ENCODE measurements around the gene RFWD3.

RFWD3 gene

DNA sequence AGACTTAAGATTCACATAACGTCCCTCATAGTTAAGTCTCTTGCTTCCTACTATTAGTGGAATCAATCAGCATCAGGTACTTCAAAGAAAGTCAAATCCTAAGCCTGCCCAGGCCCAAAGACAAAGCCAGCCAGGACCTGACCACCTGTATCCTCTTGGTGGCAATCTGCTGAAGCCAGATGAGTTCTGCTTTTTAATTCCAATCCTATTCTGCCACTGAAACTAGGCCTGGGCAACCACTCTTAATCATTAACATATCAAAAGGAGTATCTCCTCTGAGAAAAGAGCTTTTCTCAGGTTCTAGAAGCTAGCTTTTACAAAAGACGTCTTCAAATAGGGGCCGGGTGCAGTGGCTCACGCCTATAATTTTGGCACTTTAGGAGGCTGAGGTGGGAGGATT lies 44.7 kb downstream of the RFWD3 start:
- no peak for DNase-seq

- no peak for DNase-seq
Measured at GRCh38 chr16:74617206-74617788, 49.4 kb downstream of the RFWD3 start.

DNA sequence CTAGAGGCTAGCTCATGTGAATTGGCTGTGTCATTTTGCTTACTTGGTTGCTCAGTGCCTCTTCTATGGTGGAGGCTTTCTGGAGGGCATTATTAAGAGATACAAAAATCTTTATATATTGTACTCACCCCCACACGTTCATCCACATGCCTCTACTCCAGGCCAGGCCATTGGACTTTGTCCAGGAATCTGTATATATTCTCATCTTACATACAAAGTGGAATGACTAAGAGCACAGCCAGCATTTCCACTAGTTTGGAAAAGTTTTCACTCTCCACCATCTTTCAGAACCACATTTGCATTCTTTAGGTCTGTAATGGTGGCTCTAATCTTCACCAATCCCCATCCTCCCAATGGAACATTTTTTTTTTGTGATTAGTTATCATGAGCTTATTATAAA lies 55.0 kb downstream of the RFWD3 start:
- no peak for DNase-seq

DNA sequence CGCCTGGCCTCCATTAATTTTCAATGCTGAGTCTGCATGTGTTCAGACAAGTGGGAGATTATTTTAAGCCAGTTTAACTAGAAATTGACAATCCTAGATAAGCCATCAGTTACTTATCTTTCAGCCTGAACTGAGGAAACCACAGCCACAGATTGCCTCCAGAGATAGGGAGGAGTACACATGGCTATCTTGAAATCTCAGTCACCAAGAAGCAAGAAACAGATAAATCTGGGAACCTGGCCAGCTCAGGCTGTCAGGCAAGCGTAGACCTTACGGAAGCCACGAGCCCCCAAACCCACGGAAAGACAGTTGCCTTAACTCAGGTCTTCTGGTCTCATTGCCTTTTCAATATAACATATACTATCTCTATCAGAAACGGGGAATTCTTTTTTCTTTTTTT lies 57.7 kb downstream of the RFWD3 start:
- no peak for DNase-seq

GRCh38 chr16:74608381-74608780 lies 58.3 kb downstream of the RFWD3 start:
- DNase-seq, result no peak

- DNase-seq, result peak in 1 of 2 experiments; percentile 11
Measured at GRCh38 chr16:74607962-74608356, 58.7 kb downstream of the RFWD3 start.

- no peak for DNase-seq
Measured at GRCh38 chr16:74607310-74607961, 59.2 kb downstream of the RFWD3 start.

GRCh38 chr16:74606521-74607309 lies 60.0 kb downstream of the RFWD3 start, which contains the start of gene GLG1:
GLG1 (minus strand) TSS chr16:74607114; CDS start chr16:74607094, 20 bp downstream.
- peak; percentile 65 to 91 for DNase-seq

DNA sequence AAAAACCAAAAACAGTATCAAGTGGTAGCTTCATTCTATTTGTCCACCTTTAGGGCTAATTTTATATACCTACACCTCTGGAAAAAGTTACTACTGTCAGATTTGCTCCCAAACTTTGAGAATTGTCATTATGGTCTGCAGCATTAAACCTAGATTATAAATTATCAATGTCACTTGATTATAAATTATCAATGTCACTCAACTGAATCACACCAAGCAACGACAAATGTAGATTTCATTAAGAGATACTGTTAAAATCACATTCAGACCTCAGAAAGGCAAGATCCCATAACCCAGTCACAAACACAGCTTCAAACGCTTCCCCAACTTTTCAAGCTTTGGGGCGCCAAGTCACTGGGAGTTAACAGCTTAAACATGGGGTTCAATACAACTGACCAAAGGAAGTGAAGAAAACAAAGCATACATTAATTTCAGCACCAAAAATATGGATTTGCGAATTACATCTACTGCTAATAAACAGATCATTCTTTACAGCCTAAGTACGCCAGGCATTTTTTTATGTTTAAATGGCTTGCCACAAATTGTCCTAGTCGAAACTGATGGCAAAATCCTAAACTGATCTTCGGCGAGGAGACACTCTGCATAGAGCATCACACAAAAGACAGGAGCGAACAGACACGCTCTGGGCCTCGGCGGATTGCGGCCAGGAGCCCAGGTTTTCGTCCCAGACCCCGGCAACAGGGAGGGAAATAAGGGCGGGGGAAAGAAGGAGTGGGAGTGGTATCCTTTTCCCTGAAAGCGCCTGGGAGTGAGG lies 60.7 kb downstream of the RFWD3 start:
- no peak for DNase-seq

- no peak for DNase-seq
Measured at GRCh38 chr16:74605332-74605731, 61.3 kb downstream of the RFWD3 start.

- DNase-seq, result no peak
Measured at GRCh38 chr16:74603848-74604247, 62.8 kb downstream of the RFWD3 start.

- DNase-seq, result no peak
Measured at GRCh38 chr16:74601126-74601871, 65.4 kb downstream of the RFWD3 start.

DNA sequence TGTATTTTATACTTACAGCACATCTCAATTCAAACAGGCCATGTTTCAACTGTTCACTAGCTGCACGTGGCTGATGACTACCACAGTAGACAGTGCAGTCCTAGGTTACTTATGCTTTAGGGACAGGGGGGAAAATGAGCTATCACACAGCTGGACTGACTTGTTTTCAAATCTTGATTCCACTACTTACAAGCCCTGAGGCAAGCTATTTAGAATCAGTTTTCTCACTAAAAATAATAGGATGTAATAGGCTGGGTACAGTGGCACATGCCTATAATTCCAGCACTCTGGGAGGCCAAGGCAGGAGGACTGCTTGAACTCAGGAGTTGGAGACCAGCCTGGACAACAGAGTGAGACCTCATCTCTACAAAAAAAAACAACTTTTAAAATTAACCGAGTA lies 70.1 kb downstream of the RFWD3 start:
- DNase-seq, result no peak

GRCh38 chr16:74592847-74593246 lies 73.8 kb downstream of the RFWD3 start:
- DNase-seq, result no peak

- DNase-seq, result no peak
Measured at GRCh38 chr16:74591876-74592650, 74.6 kb downstream of the RFWD3 start.

GRCh38 chr16:74586948-74587347 lies 79.7 kb downstream of the RFWD3 start:
- no peak for DNase-seq

DNA sequence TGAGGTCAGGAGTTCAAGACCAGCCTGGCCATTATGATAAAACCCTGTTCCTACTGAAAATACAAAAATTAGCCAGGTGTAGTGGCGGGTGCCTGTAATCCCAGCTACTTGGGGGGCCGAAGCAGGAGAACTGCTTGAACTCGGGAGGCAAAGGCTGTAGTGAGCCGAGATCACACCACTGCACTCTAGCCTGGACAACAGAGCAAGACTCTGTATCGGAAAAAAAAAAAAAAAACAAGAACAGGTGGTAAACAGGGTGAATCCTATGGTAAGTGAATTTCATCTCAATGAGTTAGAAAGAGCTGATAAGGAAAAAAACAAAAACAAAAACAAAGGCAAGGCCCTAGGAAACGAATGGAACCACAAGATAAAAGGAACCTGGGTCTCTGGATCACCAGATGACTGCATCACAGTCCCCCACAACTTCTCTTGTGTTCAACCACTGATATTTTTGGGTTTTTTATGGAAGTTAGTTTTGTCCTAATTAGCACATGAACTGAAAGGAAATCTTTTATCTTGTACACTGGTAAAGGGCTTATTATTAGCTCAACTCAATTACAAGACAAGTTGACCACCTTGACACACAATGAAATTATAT lies 80.7 kb downstream of the RFWD3 start:
- no peak for DNase-seq

- no peak for DNase-seq
Measured at GRCh38 chr16:74583926-74584666, 82.6 kb downstream of the RFWD3 start.

DNA sequence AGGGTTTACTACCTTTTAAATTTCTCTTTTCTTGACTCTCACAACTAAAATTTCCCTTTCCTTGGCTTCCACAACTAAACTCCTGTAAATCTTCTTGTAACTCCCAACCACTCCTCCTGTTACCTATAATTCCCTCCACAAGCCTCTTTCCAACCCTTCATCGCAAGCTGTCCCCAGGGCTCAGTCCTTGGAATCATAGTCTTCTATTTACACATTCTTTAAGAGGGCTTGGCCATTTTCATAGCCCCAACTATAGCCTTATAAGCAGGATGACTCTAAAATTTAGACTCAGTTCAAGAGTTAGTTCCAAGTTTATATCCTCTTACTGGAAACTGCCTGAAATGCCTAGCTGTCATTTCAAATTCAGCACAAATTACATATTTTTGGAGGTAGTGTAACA lies 83.7 kb downstream of the RFWD3 start:
- DNase-seq, result no peak

- no peak for DNase-seq
Measured at GRCh38 chr16:74580833-74581232, 85.8 kb downstream of the RFWD3 start.

DNA sequence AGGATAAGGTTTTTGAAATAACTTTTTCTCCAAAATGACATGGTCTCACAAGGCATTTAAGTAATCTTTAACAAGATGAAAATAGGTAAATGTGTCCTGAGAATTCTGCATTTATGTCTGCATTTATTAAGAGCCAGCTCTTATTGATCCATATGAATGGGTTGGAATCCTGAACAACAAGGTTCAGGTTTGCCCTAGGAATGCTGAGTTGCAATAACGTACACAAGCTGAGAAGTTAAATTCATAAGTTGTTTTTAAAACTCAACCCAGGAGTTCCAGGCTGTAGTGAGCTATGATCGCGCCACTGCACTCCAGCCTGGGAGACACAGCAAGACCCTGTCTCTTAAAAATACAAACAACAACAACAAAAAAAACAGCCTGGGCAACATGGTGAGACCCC lies 87.8 kb downstream of the RFWD3 start:
- DNase-seq, result no peak
